Measurements from ENCODE around the gene PGM3.

DNA sequence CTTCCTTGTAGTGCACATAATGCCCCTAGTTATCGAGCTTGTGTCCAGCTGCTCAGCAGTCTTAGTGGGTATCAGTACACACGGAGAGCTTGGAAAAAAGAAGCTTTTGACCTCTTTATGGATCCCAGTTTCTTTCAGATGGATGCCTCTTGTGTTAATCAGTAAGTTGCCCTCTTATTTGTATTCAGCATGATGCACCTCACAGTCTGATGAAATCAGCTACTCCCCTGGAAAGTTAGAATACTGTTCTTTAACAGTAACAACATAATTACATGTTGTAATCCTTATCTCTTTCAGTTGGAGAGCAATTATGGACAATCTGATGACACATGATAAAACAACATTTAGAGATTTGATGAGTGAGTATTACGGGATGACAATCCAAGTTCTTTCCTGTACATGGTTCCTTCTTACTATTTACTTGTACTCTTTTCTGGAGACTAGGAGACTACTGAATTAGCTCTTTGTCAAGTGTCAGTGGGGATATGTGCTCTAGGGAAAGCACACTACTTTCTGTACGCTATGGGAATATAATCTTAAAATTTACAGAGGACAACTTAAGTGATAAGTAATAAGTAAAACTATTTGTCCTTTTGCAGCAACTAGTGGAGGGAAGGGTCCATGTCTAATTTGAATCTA, 39.1 kb downstream of the PGM3 start:
- no peak for TF ChIP-seq RARB (CRISPR knock-in tag; IDR thresholded peaks at IDR 0.05)
- TF ChIP-seq, protein P1, sequence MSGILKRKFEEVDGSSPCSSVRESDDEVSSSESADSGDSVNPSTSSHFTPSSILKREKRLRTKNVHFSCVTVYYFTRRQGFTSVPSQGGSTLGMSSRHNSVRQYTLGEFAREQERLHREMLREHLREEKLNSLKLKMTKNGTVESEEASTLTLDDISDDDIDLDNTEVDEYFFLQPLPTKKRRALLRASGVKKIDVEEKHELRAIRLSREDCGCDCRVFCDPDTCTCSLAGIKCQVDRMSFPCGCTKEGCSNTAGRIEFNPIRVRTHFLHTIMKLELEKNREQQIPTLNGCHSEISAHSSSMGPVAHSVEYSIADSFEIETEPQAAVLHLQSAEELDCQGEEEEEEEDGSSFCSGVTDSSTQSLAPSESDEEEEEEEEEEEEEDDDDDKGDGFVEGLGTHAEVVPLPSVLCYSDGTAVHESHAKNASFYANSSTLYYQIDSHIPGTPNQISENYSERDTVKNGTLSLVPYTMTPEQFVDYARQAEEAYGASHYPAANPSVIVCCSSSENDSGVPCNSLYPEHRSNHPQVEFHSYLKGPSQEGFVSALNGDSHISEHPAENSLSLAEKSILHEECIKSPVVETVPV (CRISPR knock-in tag; IDR thresholded peaks at IDR 0.05) = no peak
- no peak for TF ChIP-seq ZFP30 (CRISPR knock-in tag; IDR thresholded peaks at IDR 0.05)
- TF ChIP-seq ISL1 (CRISPR knock-in tag; IDR thresholded peaks at IDR 0.05) = no peak
- TF ChIP-seq, protein P2, sequence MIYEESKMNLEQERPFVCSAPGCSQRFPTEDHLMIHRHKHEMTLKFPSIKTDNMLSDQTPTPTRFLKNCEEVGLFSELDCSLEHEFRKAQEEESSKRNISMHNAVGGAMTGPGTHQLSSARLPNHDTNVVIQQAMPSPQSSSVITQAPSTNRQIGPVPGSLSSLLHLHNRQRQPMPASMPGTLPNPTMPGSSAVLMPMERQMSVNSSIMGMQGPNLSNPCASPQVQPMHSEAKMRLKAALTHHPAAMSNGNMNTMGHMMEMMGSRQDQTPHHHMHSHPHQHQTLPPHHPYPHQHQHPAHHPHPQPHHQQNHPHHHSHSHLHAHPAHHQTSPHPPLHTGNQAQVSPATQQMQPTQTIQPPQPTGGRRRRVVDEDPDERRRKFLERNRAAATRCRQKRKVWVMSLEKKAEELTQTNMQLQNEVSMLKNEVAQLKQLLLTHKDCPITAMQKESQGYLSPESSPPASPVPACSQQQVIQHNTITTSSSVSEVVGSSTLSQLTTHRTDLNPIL (CRISPR knock-in tag; IDR thresholded peaks at IDR 0.05; ENCODE audit: low read depth) = no peak
- TF ChIP-seq ARNTL (CRISPR knock-in tag; IDR thresholded peaks at IDR 0.05; ENCODE audit: borderline replicate concordance, low read depth) = no peak
- no peak for TF ChIP-seq TOX (CRISPR knock-in tag; IDR thresholded peaks at IDR 0.05; ENCODE audit: borderline replicate concordance)
- TF ChIP-seq, protein P3, sequence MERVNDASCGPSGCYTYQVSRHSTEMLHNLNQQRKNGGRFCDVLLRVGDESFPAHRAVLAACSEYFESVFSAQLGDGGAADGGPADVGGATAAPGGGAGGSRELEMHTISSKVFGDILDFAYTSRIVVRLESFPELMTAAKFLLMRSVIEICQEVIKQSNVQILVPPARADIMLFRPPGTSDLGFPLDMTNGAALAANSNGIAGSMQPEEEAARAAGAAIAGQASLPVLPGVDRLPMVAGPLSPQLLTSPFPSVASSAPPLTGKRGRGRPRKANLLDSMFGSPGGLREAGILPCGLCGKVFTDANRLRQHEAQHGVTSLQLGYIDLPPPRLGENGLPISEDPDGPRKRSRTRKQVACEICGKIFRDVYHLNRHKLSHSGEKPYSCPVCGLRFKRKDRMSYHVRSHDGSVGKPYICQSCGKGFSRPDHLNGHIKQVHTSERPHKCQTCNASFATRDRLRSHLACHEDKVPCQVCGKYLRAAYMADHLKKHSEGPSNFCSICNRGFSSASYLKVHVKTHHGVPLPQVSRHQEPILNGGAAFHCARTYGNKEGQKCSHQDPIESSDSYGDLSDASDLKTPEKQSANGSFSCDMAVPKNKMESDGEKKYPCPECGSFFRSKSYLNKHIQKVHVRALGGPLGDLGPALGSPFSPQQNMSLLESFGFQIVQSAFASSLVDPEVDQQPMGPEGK (CRISPR knock-in tag; IDR thresholded peaks at IDR 0.05; ENCODE audit: borderline replicate concordance) = no peak
- no peak for TF ChIP-seq ZFP3 (CRISPR knock-in tag; IDR thresholded peaks at IDR 0.05)
